CD4-positive, alpha-beta T cell treated with Interleukin-6 at 100 ng/mL for 8 hours (primary cell): ENCODE measurements around the gene PCARE.

ENCODE experiments used
- DNase-seq: peaks from one replicate; pipeline ENCODE4 v3.0.0-alpha.2; 2020; ENCODE audit warnings: mixed read lengths, low spot score

The PCARE gene

GRCh38 chr2:29035016-29035745 is 39.1 kb downstream of the PCARE start:
- DNase-seq = no peak

GRCh38 chr2:29033656-29034055 is 40.7 kb downstream of the PCARE start:
- DNase-seq = no peak

- DNase-seq = no peak
Observed at GRCh38 chr2:29033172-29033571, 41.2 kb downstream of the PCARE start.

- no peak for DNase-seq
Observed at GRCh38 chr2:29032189-29032588, 42.1 kb downstream of the PCARE start.

GRCh38 chr2:29031046-29031445 is 43.3 kb downstream of the PCARE start:
- no peak for DNase-seq

GRCh38 chr2:29025711-29026110 is 48.6 kb downstream of the PCARE start:
- DNase-seq = no peak

GRCh38 chr2:29024882-29025430 is 49.4 kb downstream of the PCARE start:
- DNase-seq = no peak

- DNase-seq = no peak
Observed at GRCh38 chr2:29023188-29023587, 51.1 kb downstream of the PCARE start.

GRCh38 chr2:29022679-29023078 is 51.6 kb downstream of the PCARE start:
- no peak for DNase-seq

GRCh38 chr2:29021886-29022285 is 52.4 kb downstream of the PCARE start:
- DNase-seq = no peak

GRCh38 chr2:29017716-29018435 is 56.4 kb downstream of the PCARE start:
- DNase-seq = no peak

- no peak for DNase-seq
Observed at GRCh38 chr2:29016504-29016903, 57.8 kb downstream of the PCARE start.

GRCh38 chr2:29015701-29016470 is 58.4 kb downstream of the PCARE start:
- DNase-seq = no peak

GRCh38 chr2:29014811-29015421 is 59.4 kb downstream of the PCARE start:
- DNase-seq = peak; percentile 82

- no peak for DNase-seq
Observed at GRCh38 chr2:29014331-29014730, 60.0 kb downstream of the PCARE start.

- DNase-seq = no peak
Observed at GRCh38 chr2:29013057-29013780, 61.1 kb downstream of the PCARE start.

GRCh38 chr2:29012211-29012681 is 62.1 kb downstream of the PCARE start:
- peak; percentile 43 for DNase-seq
